Measurements from ENCODE around the gene DNM3. TPM values are rescaled to one million over a fixed set of nuclear protein-coding genes. Genes with fewer than 3 reads are reported as not detected.
"Not testable (repeated sequence)": the region's sequence is repeated elsewhere in the genome, so short reads cannot be mapped to it uniquely, and the experiment has no call there.

Gene DNM3
- total RNA-seq, 8 experiments from 2014 or later = 6.1 to 29.1 (median 13.5) TPM

DNA sequence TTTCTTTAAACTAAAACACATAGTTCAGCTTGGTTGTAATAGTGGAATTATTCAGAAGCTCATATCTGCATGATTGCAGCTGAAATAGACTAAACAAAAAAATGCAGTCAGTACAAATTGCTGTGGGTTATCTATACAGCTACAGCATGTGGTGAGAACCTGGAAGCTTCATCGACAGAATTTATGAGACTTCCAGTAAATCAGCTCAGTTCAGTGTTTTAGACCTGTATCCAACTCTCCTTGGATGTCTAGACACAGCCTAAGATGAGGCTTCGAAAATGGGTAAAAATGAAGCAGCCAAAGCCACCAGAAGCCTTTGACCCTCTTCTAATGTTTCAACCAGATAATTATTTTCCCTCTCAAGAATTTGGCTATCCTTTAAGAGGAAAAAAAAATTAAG lies 452.1 kb downstream of the DNM3 start:
- H3K27ac ChIP-seq = no peak overlapping the region
- H3K4me3 ChIP-seq = no peak overlapping the region
- H3K4me1 ChIP-seq (replicated peaks in 1 of 2) = no peaks in the 10 kb centered on the region
- in situ Hi-C loops (cut with MboI; ENCODE audit: low pct_unique_long_range_greater_than_20kb in 2 of 9, low sequenced_read_pairs in 9 of 9, unreplicated experiment in 9 of 9) = no loop called here
- WGBS, 10 experiments = 8 to 96% (median 74%) methylated on average over 1 to 2 of the region's 2 CpGs; no CpG with 5 or more reads in 2 of the 10 experiments
- peak in 2 of 8 experiments; percentile 31 to 76 for ATAC-seq (replicated peaks in 6 of 8)

DNA sequence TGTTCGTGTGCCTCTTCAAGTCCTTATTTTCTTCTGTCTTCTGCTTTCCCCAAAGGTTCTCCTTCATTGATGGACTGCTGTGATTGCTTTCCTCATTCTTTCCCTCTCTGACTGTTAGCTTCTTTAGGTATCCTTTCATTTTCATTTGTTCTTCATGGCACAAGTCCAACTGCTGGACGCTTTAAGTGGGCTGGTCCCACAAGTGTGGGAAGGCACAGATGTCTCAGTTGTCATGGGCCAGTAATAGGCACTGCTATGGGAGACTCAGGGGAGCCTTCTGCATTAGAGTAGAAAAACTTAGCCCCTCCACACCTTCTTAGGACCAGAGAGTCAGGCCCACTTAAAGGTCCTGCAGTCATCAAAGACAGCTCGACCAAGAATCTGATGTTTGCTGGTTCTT lies 456.8 kb downstream of the DNM3 start:
- in situ Hi-C loops (cut with MboI; ENCODE audit: low pct_unique_long_range_greater_than_20kb in 2 of 9, low sequenced_read_pairs in 9 of 9, unreplicated experiment in 9 of 9) = no loop called here
- 38 to 100% (median 82%) methylated on average over 1 to 3 of the region's 3 CpGs for WGBS, 10 experiments
- no peak overlapping the region for H3K27ac ChIP-seq
- no peaks in the 10 kb centered on the region for H3K4me1 ChIP-seq (replicated peaks in 1 of 2)
- no peak overlapping the region for H3K4me3 ChIP-seq
- ATAC-seq (replicated peaks in 6 of 8) = peak in 2 of 8 experiments; percentile 25 to 73

DNA sequence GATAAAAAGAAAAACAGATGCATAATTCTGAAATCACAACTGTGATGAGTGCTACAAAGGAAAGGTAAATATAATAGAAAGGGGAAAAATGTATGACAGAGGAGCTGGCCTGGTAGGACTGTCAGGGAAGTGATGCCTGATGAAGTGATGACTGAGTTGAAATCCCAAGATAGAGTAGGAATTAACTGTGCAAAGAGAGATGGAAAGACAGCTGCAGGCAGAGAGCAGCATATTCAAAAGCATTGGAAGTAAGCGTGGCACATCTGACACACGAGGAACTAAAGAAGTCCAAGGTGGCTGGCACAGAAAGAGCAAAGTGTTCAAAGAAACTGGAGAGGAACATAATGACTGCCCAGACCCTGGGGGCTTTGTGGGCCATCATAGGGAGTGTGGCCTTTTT lies 457.6 kb downstream of the DNM3 start:
- Histone ChIP-seq H3K27ac (no peak overlapping the region), H3K4me1 (replicated peaks in 1 of 2) (no peaks in the 10 kb centered on the region), H3K4me3 (no peak overlapping the region)
- WGBS, 10 experiments = 50 to 94% (median 72%) methylated on average over 2 of the region's 2 CpGs; no CpG with 5 or more reads in 1 of the 10 experiments
- no peak for ATAC-seq (replicated peaks in 6 of 8)
- in situ Hi-C loops (cut with MboI; ENCODE audit: low pct_unique_long_range_greater_than_20kb in 2 of 9, low sequenced_read_pairs in 9 of 9, unreplicated experiment in 9 of 9) = no loop called here

DNA sequence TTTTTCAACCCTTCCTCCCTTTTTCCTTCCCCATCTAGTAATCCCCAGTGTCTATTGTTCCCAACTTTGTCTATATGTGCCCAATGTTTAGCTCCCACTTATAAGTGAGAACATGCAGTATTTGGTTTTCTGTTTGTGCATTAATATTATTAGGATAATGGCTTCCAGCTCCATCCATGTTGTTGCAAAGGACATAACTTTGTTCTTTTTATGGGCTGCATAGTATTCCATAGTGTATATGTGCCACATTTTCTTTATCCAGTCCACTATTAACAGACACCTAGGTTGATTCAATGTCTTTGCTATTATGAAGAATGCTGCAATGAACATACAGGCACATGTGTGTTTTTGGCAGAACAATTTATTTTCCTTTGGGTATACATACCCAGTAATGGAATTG lies 458.2 kb downstream of the DNM3 start:
- ATAC-seq (replicated peaks in 6 of 8) = no peak
- H3K27ac ChIP-seq = no peak overlapping the region

DNA sequence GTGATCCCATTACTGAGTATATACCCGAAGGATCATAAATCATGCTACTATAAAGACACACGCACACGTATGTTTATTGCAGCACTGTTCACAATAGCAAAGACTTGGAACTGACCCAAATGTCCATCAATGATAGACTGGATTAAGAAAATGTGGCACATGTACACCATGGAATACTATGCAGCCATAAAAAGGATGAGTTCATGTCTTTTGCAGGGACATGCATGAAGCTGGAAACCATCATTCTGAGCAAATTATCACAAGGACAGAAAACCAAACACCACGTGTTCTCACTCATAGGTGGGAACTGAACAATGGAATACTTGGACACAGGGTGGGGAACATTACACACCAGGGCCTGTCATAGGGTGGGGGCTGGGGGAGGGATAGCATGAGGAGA lies 466.2 kb downstream of the DNM3 start:
- ATAC-seq (replicated peaks in 6 of 8); in situ Hi-C loops (cut with MboI; ENCODE audit: low pct_unique_long_range_greater_than_20kb in 2 of 9, low sequenced_read_pairs in 9 of 9, unreplicated experiment in 9 of 9); H3K4me3 ChIP-seq; H3K4me1 ChIP-seq (replicated peaks in 1 of 2); H3K27ac ChIP-seq: not testable (repeated sequence)
- 75 to 100% (median 100%) methylated on average over 2 to 4 of the region's 4 CpGs; no CpG with 5 or more reads in 3 of the 10 experiments for WGBS, 10 experiments

More for the DNA sequence above, 458.2 kb downstream of the DNM3 start:
- H3K4me3 ChIP-seq = no peak overlapping the region
- no peaks in the 10 kb centered on the region for H3K4me1 ChIP-seq (replicated peaks in 1 of 2)
- in situ Hi-C loops (cut with MboI; ENCODE audit: low pct_unique_long_range_greater_than_20kb in 2 of 9, low sequenced_read_pairs in 9 of 9, unreplicated experiment in 9 of 9) = no loop called here

DNA sequence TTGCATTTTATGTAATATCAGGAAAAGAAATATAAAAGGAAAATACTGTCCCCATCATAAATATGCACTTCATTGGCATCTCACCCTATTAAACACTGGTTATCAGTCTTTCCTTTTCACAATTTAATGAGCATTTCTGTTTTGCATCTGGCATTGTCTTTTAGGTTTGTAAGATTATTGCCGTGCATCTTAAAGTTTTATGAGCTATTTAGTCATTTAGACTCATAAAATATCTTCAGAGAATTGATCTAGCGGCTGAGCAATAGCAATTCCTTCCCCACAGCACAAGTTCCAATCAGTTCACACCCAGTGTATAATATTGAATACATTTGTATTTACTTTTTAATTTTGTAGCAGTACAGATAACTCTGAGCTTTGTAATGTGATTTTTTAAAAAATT lies 466.8 kb downstream of the DNM3 start:
- WGBS, 10 experiments = 0 to 94% (median 81%) methylated on average over 1 to 2 of the region's 2 CpGs
- ATAC-seq (replicated peaks in 6 of 8) = no peak
- in situ Hi-C loops (cut with MboI; ENCODE audit: low pct_unique_long_range_greater_than_20kb in 2 of 9, low sequenced_read_pairs in 9 of 9, unreplicated experiment in 9 of 9) = no loop called here
- no peaks in the 10 kb centered on the region for H3K4me1 ChIP-seq (replicated peaks in 1 of 2)
- H3K4me3 ChIP-seq = no peak overlapping the region
- H3K27ac ChIP-seq = no peak overlapping the region

DNA sequence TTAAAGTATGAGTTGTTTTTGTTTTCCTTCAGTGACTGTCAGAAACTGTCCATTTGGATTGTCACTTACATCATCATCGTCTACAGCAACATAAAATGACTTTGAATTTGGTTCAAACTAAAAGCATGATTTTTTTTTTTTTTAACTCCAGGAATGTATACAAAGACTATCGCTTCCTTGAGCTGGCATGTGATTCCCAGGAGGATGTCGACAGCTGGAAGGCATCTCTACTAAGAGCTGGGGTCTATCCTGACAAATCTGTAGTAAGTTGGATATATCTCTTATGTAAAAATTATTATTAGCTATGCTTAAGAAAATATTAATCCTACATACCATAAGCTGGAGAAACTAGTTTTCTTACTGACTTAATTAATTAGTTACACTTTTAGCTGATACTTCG lies 467.3 kb downstream of the DNM3 start:
- in situ Hi-C loops (cut with MboI; ENCODE audit: low pct_unique_long_range_greater_than_20kb in 2 of 9, low sequenced_read_pairs in 9 of 9, unreplicated experiment in 9 of 9) = no loop called here
- H3K4me1 ChIP-seq (replicated peaks in 1 of 2) = no peaks in the 10 kb centered on the region
- no peak for ATAC-seq (replicated peaks in 6 of 8)
- no peak overlapping the region for H3K27ac ChIP-seq
- WGBS, 10 experiments = 37 to 95% (median 78%) methylated on average over 3 to 4 of the region's 4 CpGs
- no peak overlapping the region for H3K4me3 ChIP-seq

DNA sequence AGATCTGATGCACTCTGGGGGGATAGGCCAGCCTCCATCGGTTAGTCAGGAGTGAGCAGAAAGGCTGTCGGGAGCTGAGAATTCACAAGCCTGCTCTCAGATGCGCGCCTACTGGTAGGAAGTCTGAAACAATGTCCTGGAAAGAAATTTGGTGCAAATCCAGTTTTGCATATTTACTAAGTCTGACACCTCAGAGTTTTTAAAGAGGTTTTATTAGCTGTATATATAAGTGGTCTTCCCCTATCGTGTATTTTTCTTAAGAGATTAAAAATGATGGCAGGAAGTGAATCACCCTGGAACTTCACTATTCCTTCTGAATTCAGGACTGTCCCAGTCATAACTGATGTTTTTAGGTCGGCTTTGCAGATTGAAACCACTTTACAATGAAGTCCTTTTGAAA lies 479.4 kb downstream of the DNM3 start:
- no peak overlapping the region for H3K27ac ChIP-seq
- peaks cover 20 to 35% of the 10 kb centered on the region in 2 donors for H3K4me1 ChIP-seq (replicated peaks in 1 of 2)
- in situ Hi-C loops (cut with MboI; ENCODE audit: low pct_unique_long_range_greater_than_20kb in 2 of 9, low sequenced_read_pairs in 9 of 9, unreplicated experiment in 9 of 9) = no loop called here
- WGBS, 10 experiments = 40 to 95% (median 68%) methylated on average over 1 to 6 of the region's 6 CpGs; no CpG with 5 or more reads in 1 of the 10 experiments
- no peak for ATAC-seq (replicated peaks in 6 of 8)
- H3K4me3 ChIP-seq = no peak overlapping the region

DNA sequence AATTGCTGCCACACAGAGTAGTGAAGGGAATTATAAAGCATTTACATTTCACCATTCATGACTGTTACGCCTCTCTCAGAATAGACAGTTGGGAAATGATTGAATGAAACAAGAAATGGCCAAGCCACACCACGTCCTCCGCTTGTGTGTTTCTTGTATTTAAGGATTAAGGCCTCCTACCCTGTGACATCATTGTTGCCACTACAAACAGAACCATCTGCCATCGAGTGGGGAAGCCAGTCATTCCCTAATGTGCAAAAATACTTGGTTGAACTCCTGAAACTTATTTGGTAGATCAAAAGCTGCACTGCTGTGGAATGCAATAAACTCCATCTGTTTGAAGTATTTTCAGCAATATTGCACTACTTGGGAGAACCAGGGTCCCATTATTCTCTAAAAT lies 480.2 kb downstream of the DNM3 start:
- in situ Hi-C loops (cut with MboI; ENCODE audit: low pct_unique_long_range_greater_than_20kb in 2 of 9, low sequenced_read_pairs in 9 of 9, unreplicated experiment in 9 of 9) = no loop called here
- H3K27ac ChIP-seq = peak overlapping the region in 1 of 2 donors; percentile 10
- peak in 5 of 8 experiments; percentile 23 to 81 (median 42) for ATAC-seq (replicated peaks in 6 of 8)

DNA sequence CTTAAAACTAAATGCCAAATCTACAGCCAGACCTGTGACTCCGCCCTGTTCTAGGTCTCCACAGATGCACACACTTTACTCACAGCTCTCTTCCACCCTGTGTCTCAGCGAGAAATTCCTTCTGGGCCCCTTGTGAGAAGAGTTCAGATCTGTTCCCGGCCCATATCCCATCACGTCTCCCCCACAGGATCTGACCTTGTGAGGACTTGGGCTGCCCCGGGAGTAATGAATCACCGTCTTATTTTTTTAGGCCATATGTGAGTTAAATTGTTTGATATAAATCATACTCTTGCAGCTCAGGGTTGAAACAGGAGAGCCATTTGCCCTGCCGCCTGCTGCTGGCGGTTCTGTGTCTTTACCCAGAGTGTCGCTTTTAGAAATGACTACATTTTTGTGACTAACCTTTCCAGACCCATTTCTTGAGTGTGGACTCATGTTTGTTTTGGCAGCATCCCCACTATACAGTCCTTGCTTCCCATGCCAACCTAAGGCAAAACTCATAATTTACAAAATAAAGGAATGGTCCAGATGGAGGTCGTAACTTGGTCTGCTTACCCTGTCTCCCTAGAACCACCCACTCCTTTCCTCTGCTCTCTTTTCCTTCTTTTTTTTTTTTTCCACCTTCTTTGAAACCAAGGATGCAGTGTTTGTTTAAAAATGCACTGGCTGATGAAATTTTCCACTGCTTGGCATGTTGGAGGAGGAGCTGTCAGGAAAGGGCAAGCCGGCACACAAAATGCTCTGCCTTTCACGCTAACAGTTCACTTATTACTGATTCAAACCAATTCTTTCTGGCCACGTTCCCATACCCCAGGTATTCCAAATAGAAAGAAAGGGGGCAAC lies 481.1 kb downstream of the DNM3 start:
- in situ Hi-C loops (cut with MboI; ENCODE audit: low pct_unique_long_range_greater_than_20kb in 2 of 9, low sequenced_read_pairs in 9 of 9, unreplicated experiment in 9 of 9) = no loop called here
- peak; percentile 53 to 89 (median 84) for ATAC-seq (replicated peaks in 6 of 8)
- Histone ChIP-seq H3K4me3 (no peak overlapping the region), H3K4me1 (replicated peaks in 1 of 2) (peaks cover 20 to 35% of the 10 kb centered on the region in 2 donors), H3K27ac (peak overlapping the region; percentile 43 to 60)
- 6 to 76% (median 42%) methylated on average over 2 to 13 of the region's 13 CpGs for WGBS, 10 experiments

More for the DNA sequence above, 480.2 kb downstream of the DNM3 start:
- 4 to 79% (median 51%) methylated on average over 1 to 4 of the region's 4 CpGs for WGBS, 10 experiments
- H3K4me3 ChIP-seq = no peak overlapping the region
- peaks cover 20 to 35% of the 10 kb centered on the region in 2 donors for H3K4me1 ChIP-seq (replicated peaks in 1 of 2)

DNA sequence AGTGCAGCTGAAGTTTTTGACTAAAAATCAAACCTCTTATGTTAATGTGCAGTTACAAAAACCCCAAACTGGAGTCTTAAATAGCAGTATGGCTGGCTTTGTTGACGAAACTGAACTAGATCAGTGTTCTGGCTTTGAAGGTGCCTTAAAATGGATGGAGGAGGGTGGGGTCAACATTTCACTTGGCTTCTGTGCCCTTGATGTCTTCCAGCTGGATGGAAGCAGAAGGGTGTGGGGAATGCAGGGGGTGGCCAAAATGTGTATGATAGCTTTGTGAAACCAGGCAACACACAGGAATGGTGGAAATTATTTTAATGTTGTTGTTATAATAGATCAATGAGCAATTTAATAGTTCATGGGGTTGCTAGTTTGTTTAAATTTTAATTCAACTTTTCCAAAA lies 482.4 kb downstream of the DNM3 start:
- Histone ChIP-seq H3K4me3 (no peak overlapping the region), H3K27ac (no peak overlapping the region), H3K4me1 (replicated peaks in 1 of 2) (peaks cover 20 to 35% of the 10 kb centered on the region in 2 donors)
- in situ Hi-C loops (cut with MboI; ENCODE audit: low pct_unique_long_range_greater_than_20kb in 2 of 9, low sequenced_read_pairs in 9 of 9, unreplicated experiment in 9 of 9) = no loop called here
- 60 to 100% (median 90%) methylated on average over 1 of the region's 1 CpG; no CpG with 5 or more reads in 3 of the 10 experiments for WGBS, 10 experiments
- ATAC-seq (replicated peaks in 6 of 8) = no peak

DNA sequence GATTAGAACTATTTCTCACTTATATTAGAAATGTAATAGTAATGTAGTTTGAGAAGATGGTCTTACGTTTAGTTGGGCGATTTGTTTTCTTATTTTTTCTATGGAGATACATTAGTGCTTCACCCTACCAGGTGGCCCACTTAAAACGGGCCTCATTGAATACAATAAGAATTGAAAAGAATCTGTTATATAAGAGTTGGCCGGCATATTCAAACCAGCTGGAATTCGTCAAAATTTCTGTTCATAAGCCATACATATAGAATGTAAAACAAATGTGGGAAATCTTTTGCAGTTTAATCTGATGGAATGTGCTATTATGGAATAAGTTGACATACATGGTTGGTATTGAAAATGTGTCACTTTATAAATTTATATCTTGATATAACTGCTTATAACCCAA lies 482.8 kb downstream of the DNM3 start:
- H3K4me1 ChIP-seq (replicated peaks in 1 of 2) = peaks cover 20 to 35% of the 10 kb centered on the region in 2 donors
- 46 to 100% (median 84%) methylated on average over 2 to 5 of the region's 5 CpGs for WGBS, 10 experiments
- in situ Hi-C loops (cut with MboI; ENCODE audit: low pct_unique_long_range_greater_than_20kb in 2 of 9, low sequenced_read_pairs in 9 of 9, unreplicated experiment in 9 of 9) = no loop called here
- H3K27ac ChIP-seq = no peak overlapping the region
- no peak overlapping the region for H3K4me3 ChIP-seq
- no peak for ATAC-seq (replicated peaks in 6 of 8)

DNA sequence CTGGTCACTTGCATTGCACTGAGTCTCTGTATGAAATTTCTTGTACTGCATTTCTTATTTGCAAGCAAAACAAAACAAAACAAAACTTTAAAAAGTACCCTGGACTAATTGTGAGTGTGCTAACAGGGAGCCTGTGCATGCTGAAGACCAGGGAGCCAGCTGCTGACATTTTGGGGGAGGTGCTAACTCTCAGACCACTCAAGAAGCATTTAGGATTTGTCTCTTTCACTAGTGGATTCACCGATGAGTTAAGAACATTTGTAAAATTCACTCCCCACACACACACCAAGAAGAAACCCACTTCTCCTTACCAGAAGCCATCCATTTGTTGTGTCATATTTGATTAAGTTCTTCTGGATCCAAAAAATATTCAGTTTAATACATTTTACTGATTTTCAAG lies 483.5 kb downstream of the DNM3 start:
- 17 to 100% (median 50%) methylated on average over 1 of the region's 1 CpG; no CpG with 5 or more reads in 3 of the 10 experiments for WGBS, 10 experiments
- H3K4me3 ChIP-seq = no peak overlapping the region
- in situ Hi-C loops (cut with MboI; ENCODE audit: low pct_unique_long_range_greater_than_20kb in 2 of 9, low sequenced_read_pairs in 9 of 9, unreplicated experiment in 9 of 9) = no loop called here
- peaks cover 20 to 35% of the 10 kb centered on the region in 2 donors for H3K4me1 ChIP-seq (replicated peaks in 1 of 2)
- ATAC-seq (replicated peaks in 6 of 8) = no peak
- H3K27ac ChIP-seq = no peak overlapping the region

DNA sequence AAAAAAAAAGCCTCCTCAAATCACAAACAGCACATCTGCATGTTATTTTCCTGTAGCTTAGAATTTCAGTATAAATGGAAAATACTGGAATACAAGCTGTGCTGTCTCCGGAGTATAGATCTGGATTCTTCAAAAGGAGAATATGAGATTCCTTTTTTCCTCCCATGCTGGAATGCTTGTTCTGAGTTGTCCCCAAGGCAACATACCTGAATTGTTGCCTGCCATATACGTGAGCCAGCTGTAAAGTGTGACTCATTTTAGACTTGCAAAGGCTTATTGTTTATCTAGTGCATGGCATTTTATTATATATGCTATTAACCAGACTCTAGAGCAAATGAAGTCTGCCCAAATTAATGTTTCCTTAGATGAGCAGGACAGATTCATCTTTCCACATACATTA lies 484.2 kb downstream of the DNM3 start:
- WGBS, 10 experiments = 13 to 100% (median 75%) methylated on average over 1 to 2 of the region's 2 CpGs; no CpG with 5 or more reads in 2 of the 10 experiments
- in situ Hi-C loops (cut with MboI; ENCODE audit: low pct_unique_long_range_greater_than_20kb in 2 of 9, low sequenced_read_pairs in 9 of 9, unreplicated experiment in 9 of 9) = no loop called here
- ATAC-seq (replicated peaks in 6 of 8) = peak in 1 of 8 experiments; percentile 16
- Histone ChIP-seq H3K4me3 (no peak overlapping the region), H3K27ac (no peak overlapping the region), H3K4me1 (replicated peaks in 1 of 2) (peaks cover 20 to 33% of the 10 kb centered on the region in 2 donors)

All from motor neuron (in vitro differentiated cells).